CD4-positive, alpha-beta memory T cell (primary cell): ENCODE data around the gene GIMAP6. TPM values are rescaled to one million over a fixed set of nuclear protein-coding genes. Genes with fewer than 3 reads are reported as not detected.
A peak's percentile ranks its signal among the peaks of the same experiment; 100 is the strongest.

Source experiments
- CTCF ChIA-PET: fragments of 350-600 bp; sonication (Branson Sonifier 250); formaldehyde crosslinking; loops from one replicate; lab custom pipeline; 2021; ENCODE audit warnings: inconsistent platforms; ENCODE audit not compliant: partially characterized antibody; lab: Charles Lee
- POLR2A ChIA-PET: fragments of 350-600 bp; sonication (Branson Sonifier 250); formaldehyde crosslinking; loops from one replicate; lab custom pipeline; 2021; ENCODE audit not compliant: partially characterized antibody; lab: Charles Lee
- DNase-seq, 5 donors: peaks; one replicate each; pipeline versions ENCODE4 v3.0.0 to v3.0.0-alpha.2; 2020 to 2022; ENCODE audit warnings: mixed read lengths in 1 of 5
- H3K27ac ChIP-seq: one replicate; pipeline ENCODE4 v1.7.0; 2013; ENCODE audit warnings: low read depth, low read length
- H3K27me3 ChIP-seq: 2 replicates; pipeline ENCODE4 v1.7.0; 2013; ENCODE audit warnings: mild to moderate bottlenecking, low read length, moderate library complexity; ENCODE audit not compliant: insufficient read depth
- H3K36me3 ChIP-seq: 2 replicates; pipeline ENCODE4 v1.7.0; 2013; ENCODE audit warnings: mild to moderate bottlenecking, low read length, moderate library complexity; ENCODE audit not compliant: insufficient read depth
- H3K4me1 ChIP-seq: 2 replicates; pipeline ENCODE4 v1.7.0; 2013; ENCODE audit warnings: mild to moderate bottlenecking, low read length, moderate library complexity; ENCODE audit not compliant: insufficient read depth
- H3K4me3 ChIP-seq, 2 donors: one replicate each; pipeline ENCODE4 v1.7.0; 2013; ENCODE audit warnings: low read length in 2 of 2, mild to moderate bottlenecking in 1 of 2
- H3K9me3 ChIP-seq, 2 donors: one replicate each; pipeline ENCODE4 v1.7.0; 2013; ENCODE audit warnings: low read length in 2 of 2, control low read depth in 1 of 2; ENCODE audit not compliant: control insufficient read depth in 1 of 2
- H3K27ac Mint-ChIP-seq, 7 donors: one replicate each; pipeline ENCODE4 v1.8.0; 2020 to 2021; ENCODE audit warnings: mixed read lengths in 7 of 7, mild to moderate bottlenecking in 6 of 7, inconsistent platforms in 3 of 7, moderate library complexity in 3 of 7
- H3K27me3 Mint-ChIP-seq, 2 donors: one replicate each; pipeline ENCODE4 v1.8.0; 2020 to 2021; ENCODE audit warnings: mixed read lengths in 2 of 2
- H3K36me3 Mint-ChIP-seq, 2 donors: one replicate each; pipeline ENCODE4 v1.8.0; 2020 to 2021; ENCODE audit warnings: mixed read lengths in 2 of 2, inconsistent platforms in 1 of 2, mild to moderate bottlenecking in 1 of 2
- H3K4me1 Mint-ChIP-seq, 4 donors: one replicate each; pipeline ENCODE4 v1.8.0; 2020 to 2021; ENCODE audit warnings: mixed read lengths in 4 of 4, mild to moderate bottlenecking in 1 of 4
- H3K4me3 Mint-ChIP-seq, 8 donors: one replicate each; pipeline ENCODE4 v1.8.0; 2020 to 2021; ENCODE audit warnings: mixed read lengths in 8 of 8, mild to moderate bottlenecking in 7 of 8, moderate library complexity in 6 of 8, inconsistent platforms in 3 of 8
- H3K9me3 Mint-ChIP-seq, 8 donors: one replicate each; pipeline ENCODE4 v1.8.0; 2020 to 2021; ENCODE audit warnings: mixed read lengths in 8 of 8, mild to moderate bottlenecking in 5 of 8, inconsistent platforms in 3 of 8, moderate library complexity in 1 of 8
- intact Hi-C: fragments of 100-400 bp; cut with micrococcal nuclease; formaldehyde crosslinking; loops from one replicate; pipeline ENCODE4 v1.15.1; 2023
- polyA plus RNA-seq, 2 donors: library from polyadenylated mRNA; unstranded; fragments of 300-500 nt; fragmentation: Illumina TruSeq; gene quantifications; one replicate each; pipeline ENCODE4 v1.2.3, GENCODE V29; 2021
- total RNA-seq, 2 experiments: library from RNA; stranded (reverse); gene quantifications; one replicate each; pipeline ENCODE4 v1.2.3, GENCODE V29; 2021

The GIMAP6 gene
- total and polyA plus RNA-seq, 4 experiments from 2014 or later, result 115 to 173 (median 156) TPM

DNA sequence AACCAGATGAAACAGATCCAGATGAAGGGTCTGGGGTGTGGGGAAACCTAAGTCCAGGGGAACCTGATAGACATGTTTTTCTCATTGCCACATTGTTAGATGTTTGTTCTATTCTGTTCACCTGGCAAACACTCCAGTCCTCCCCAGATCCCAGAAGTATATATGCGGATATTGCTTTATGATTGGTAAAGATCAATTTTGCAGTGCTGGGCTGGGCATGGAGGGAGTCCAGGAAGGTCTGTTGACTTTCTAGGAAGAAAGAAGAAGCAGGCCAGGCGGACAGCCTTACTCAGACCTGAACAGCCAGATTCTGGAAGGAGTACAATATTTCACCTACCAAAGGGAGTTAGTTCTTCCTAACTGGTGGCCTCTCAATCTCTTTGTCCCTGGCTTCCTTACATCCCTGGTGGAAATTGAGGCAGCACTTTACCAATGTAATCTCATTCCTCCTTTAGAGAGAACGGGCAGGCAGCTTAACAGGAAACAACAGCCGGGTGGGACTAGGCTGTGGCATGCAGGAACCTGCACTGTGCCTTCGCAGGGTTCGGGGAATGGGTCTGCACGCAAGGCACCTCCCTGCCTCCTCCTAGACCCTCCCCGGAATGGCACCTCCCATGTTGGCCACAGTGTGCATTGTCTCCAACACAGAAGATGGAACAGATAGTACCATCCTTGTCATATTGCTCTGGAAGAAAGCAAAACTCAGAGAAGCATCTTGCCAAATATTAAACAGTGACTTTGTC, 930 bp downstream of the GIMAP6 start:
- H3K4me3 Mint-ChIP-seq, result peak overlapping the region; percentile 93 to 100 (median 98)
- Histone ChIP-seq H3K4me3 (peak overlapping the region; percentile 69 to 75), H3K9me3 (peaks cover 0 to 4% of the 10 kb centered on the region in 2 donors), H3K36me3 (peaks cover 37% of the 10 kb centered on the region), H3K27me3 (no peaks in the 10 kb centered on the region), H3K27ac (peak overlapping the region; percentile 64), H3K4me1 (peaks cover 85% of the 10 kb centered on the region)
- peaks cover 59 to 88% (median 73%) of the 10 kb centered on the region in 4 donors for H3K4me1 Mint-ChIP-seq
- ChIA-PET POLR2A (interaction anchor here (0.6 to 13.4 kb wide), 51 partner anchors 8 to 224 kb away, joined by 3 to 219 read pairs (median 7); partner anchors contain the start of genes GIMAP1, GIMAP2, GIMAP4 and GIMAP5), CTCF (interaction anchor here (0.9 to 4.6 kb wide), 15 partner anchors 16 to 226 kb away, joined by 3 to 27 read pairs (median 6); partner anchors contain the start of genes GIMAP1, GIMAP2 and GIMAP4)
- peaks cover 58 to 65% of the 10 kb centered on the region in 2 donors for H3K36me3 Mint-ChIP-seq
- intact Hi-C loops, result loop anchor here (1.0 to 5.0 kb wide), 8 partner anchors 10 to 183 kb away; partner anchors contain the start of genes GIMAP1, GIMAP2, GIMAP5 and GIMAP7
- H3K9me3 Mint-ChIP-seq, result peaks cover 0 to 56% (median 29%) of the 10 kb centered on the region in 8 donors
- peak; percentile 35 to 52 (median 47) for DNase-seq
- H3K27me3 Mint-ChIP-seq, result no peaks in the 10 kb centered on the region
- peak overlapping the region; percentile 81 to 99 (median 95) for H3K27ac Mint-ChIP-seq

DNA sequence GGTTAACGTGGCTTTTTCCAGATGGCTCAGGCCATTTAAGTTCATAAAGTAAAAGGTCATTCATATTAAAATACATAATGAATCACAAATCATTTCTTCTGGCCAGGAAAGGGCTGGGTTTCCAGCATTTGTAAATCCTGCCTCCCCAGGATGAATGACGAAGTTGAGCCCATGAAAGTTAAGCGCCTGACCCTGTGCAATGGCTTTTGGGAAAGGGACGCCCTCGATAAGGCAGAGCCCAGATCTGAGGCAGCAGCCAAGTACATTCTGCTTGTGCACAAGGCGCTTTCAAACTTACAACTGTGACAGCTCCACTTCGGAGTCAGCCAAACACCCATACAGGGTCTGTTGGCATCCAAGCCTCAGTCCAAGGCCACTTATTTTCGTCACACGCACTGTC, 2.8 kb downstream of the GIMAP6 start:
- H3K9me3 ChIP-seq, result peaks cover 0 to 4% of the 10 kb centered on the region in 2 donors
- H3K4me1 ChIP-seq, result peaks cover 79% of the 10 kb centered on the region
- ChIA-PET CTCF (interaction anchor here (1.3 to 4.6 kb wide), 7 partner anchors 17 to 180 kb away, joined by 3 to 27 read pairs (median 3); partner anchors contain the start of genes GIMAP4 and GIMAP7), POLR2A (interaction anchor here (1.0 to 13.4 kb wide), 22 partner anchors 8 to 179 kb away, joined by 3 to 219 read pairs (median 9); partner anchors contain the start of genes GIMAP1, GIMAP2, GIMAP4 and GIMAP5)
- no peak for DNase-seq
- H3K36me3 ChIP-seq, result peaks cover 37% of the 10 kb centered on the region
- peak overlapping the region; percentile 9 for H3K27ac ChIP-seq
- intact Hi-C loops, result no loop called here
- H3K4me3 ChIP-seq, result peak overlapping the region in 1 of 2 donors; percentile 7
- Mint-ChIP-seq H3K27ac (peak overlapping the region in 6 of 7 donors; percentile 23 to 81 (median 56)), H3K4me3 (peak overlapping the region in 6 of 8 donors; percentile 35 to 100 (median 95)), H3K9me3 (peaks cover 0 to 57% (median 33%) of the 10 kb centered on the region in 8 donors), H3K36me3 (peaks cover 74% of the 10 kb centered on the region in 2 donors), H3K4me1 (peaks cover 52 to 84% (median 69%) of the 10 kb centered on the region in 4 donors), H3K27me3 (no peaks in the 10 kb centered on the region)
- no peaks in the 10 kb centered on the region for H3K27me3 ChIP-seq

DNA sequence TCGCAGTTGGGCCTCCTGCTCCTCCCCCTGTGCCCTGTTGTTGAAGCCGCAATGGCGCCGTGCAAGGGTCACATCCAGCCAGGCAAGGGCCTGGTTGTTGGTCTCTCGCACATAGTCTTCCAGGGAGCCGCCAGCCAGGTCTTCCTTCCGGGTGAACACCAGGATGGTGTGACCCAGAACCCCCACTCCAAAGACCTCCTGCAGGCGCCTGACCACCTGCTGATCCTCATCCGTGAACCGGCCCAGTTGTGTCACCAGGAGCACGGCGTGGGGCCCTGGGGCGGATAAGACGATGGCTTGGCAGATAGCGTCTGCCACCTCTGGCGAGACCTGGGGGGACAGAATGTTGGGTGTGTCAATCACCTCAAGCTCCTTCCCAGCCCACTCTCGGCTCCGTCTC, 4.2 kb downstream of the GIMAP6 start:
- peaks cover 77 to 79% of the 10 kb centered on the region in 2 donors for H3K36me3 Mint-ChIP-seq
- H3K9me3 Mint-ChIP-seq, result peaks cover 0 to 57% (median 37%) of the 10 kb centered on the region in 8 donors
- intact Hi-C loops, result no loop called here
- Histone ChIP-seq H3K27ac (no peak overlapping the region), H3K9me3 (peaks cover 0 to 4% of the 10 kb centered on the region in 2 donors), H3K27me3 (no peaks in the 10 kb centered on the region), H3K36me3 (peaks cover 37% of the 10 kb centered on the region), H3K4me1 (peaks cover 71% of the 10 kb centered on the region), H3K4me3 (no peak overlapping the region)
- ChIA-PET CTCF (no interaction called here), POLR2A (interaction anchor here (1.0 to 13.4 kb wide), 13 partner anchors 8 to 177 kb away, joined by 3 to 219 read pairs (median 9); partner anchors contain the start of genes GIMAP1, GIMAP2, GIMAP4 and GIMAP7)
- H3K4me1 Mint-ChIP-seq, result peaks cover 54 to 81% (median 67%) of the 10 kb centered on the region in 4 donors
- no peak for DNase-seq
- H3K27me3 Mint-ChIP-seq, result no peaks in the 10 kb centered on the region
- H3K27ac Mint-ChIP-seq, result peak overlapping the region in 3 of 7 donors; percentile 54 to 85 (median 58)
- H3K4me3 Mint-ChIP-seq, result peak overlapping the region in 4 of 8 donors; percentile 18 to 59 (median 50)

DNA sequence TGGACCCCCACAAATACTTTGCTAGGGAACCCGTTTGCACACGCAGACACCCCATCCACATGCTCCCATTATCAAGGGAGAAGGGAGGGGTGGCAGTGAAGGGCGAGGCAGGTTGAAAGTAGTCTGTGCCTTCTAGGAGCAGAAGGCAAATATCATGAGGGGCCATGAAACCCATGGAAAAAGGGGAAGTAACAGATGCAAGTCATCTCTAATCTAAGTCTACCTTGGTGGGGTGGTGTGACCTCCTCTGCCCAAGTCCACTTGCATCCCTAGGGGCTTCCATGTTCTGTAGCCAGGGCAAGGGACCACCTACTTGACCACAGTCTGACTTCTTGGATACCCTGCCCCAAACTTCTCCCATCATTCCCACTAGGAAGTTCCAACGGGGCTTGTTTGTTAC, 5.5 kb downstream of the GIMAP6 start:
- ChIA-PET CTCF (no interaction called here), POLR2A (interaction anchor here (1.6 to 13.4 kb wide), 11 partner anchors 8 to 178 kb away, joined by 3 to 219 read pairs (median 43); partner anchors contain the start of genes GIMAP1, GIMAP4 and GIMAP8)
- Histone ChIP-seq H3K4me3 (peak overlapping the region in 1 of 2 donors; percentile 4), H3K27ac (no peak overlapping the region), H3K27me3 (no peaks in the 10 kb centered on the region), H3K36me3 (peaks cover 37% of the 10 kb centered on the region), H3K9me3 (peaks cover 0 to 4% of the 10 kb centered on the region in 2 donors), H3K4me1 (peaks cover 72% of the 10 kb centered on the region)
- DNase-seq, result no peak
- H3K27ac Mint-ChIP-seq, result peak overlapping the region in 5 of 7 donors; percentile 5 to 86 (median 75)
- peak overlapping the region in 5 of 8 donors; percentile 21 to 71 (median 52) for H3K4me3 Mint-ChIP-seq
- peaks cover 73 to 74% of the 10 kb centered on the region in 2 donors for H3K36me3 Mint-ChIP-seq
- H3K4me1 Mint-ChIP-seq, result peaks cover 51 to 79% (median 66%) of the 10 kb centered on the region in 4 donors
- intact Hi-C loops, result no loop called here
- H3K9me3 Mint-ChIP-seq, result peaks cover 0 to 57% (median 37%) of the 10 kb centered on the region in 8 donors
- no peaks in the 10 kb centered on the region for H3K27me3 Mint-ChIP-seq

DNA sequence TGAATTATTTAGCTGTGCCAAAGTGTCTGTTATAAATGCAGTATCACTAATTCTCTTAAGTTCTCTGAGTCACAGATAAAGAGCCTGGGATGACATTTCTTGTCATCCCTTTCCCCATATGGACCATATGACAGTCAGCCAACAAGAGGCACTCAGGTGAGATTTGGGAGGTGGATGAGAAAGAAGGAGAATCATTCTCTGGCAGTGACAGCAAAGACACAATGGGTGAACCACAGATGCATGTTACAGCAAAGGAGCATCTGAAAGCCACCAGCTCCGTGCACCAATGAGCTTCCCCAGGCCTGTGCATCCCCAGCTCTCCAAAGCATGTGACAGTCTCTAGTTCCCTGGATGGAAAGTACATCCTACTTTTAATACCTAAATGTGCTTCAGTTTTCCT, 10.8 kb downstream of the GIMAP6 start:
- peaks cover 25 to 40% of the 10 kb centered on the region in 2 donors for H3K36me3 Mint-ChIP-seq
- Histone ChIP-seq H3K27me3 (no peaks in the 10 kb centered on the region), H3K36me3 (no peaks in the 10 kb centered on the region), H3K9me3 (no peaks in the 10 kb centered on the region), H3K27ac (peak overlapping the region; percentile 11), H3K4me1 (peaks cover 44% of the 10 kb centered on the region), H3K4me3 (no peak overlapping the region)
- CTCF ChIA-PET, result interaction anchor here (1.2 to 2.8 kb wide), 3 partner anchors 8 to 172 kb away, joined by 5 to 13 read pairs (median 8); partner anchors contain the start of gene GIMAP4
- H3K27me3 Mint-ChIP-seq, result no peaks in the 10 kb centered on the region
- POLR2A ChIA-PET, result interaction anchor here (0.7 to 9.2 kb wide), 19 partner anchors 9 to 171 kb away, joined by 3 to 54 read pairs (median 7); partner anchors contain the start of genes GIMAP1, GIMAP2, GIMAP4 and GIMAP5
- DNase-seq, result no peak
- H3K27ac Mint-ChIP-seq, result peak overlapping the region; percentile 70 to 92 (median 86)
- H3K4me1 Mint-ChIP-seq, result peaks cover 47 to 67% (median 58%) of the 10 kb centered on the region in 4 donors
- peaks cover 2 to 36% (median 34%) of the 10 kb centered on the region in 8 donors for H3K9me3 Mint-ChIP-seq
- peak overlapping the region in 7 of 8 donors; percentile 21 to 63 (median 45) for H3K4me3 Mint-ChIP-seq
- intact Hi-C loops, result loop anchor here (1.0 to 5.0 kb wide), 2 partner anchors 10 to 39 kb away; no protein-coding TSS in a partner anchor

DNA sequence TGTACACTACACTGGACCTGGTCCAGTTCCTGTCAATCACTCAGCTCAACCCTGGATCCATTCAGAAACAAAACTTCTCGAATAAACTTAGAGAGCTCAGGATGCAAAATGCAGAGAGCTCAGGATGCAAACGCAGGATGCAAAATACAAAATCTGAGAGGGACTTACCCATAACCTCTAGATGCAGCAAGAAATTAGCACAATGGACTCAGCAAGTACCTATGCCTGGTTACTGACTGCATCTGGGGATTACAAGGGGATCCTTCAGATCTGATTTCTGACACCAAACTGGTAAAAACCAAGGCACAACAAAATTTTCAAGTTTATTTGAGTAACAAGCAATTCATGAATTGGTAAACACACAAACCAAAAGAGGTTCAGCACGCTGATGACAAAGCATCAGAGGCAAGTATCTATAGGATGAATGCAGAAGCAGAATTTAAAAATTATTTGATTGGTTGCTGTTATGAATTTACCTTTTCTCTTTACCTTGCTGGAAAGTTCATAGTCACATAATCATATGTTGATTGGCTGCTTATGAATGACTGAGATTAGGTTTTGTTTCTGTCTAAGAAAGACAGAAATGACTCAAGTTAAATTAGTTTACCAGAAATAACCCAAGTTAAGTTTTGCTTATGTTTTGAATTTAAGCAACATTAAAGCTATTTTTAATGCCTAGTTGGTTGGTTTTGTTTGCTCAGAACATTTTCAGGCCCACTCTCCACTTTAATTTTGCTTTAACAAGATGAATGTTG, 11.4 kb downstream of the GIMAP6 start:
- Mint-ChIP-seq H3K4me1 (peaks cover 42 to 61% (median 54%) of the 10 kb centered on the region in 4 donors), H3K9me3 (peaks cover 2 to 34% (median 29%) of the 10 kb centered on the region in 8 donors), H3K27ac (peak overlapping the region; percentile 70 to 92 (median 86)), H3K27me3 (no peaks in the 10 kb centered on the region), H3K4me3 (peak overlapping the region; percentile 2 to 63 (median 44)), H3K36me3 (peaks cover 19 to 34% of the 10 kb centered on the region in 2 donors)
- ChIA-PET CTCF (interaction anchor here (2.6 to 2.8 kb wide), 2 partner anchors 52 to 172 kb away, joined by 8 to 13 read pairs; partner anchors contain the start of gene GIMAP4), POLR2A (interaction anchor here (0.6 to 9.2 kb wide), 22 partner anchors 8 to 171 kb away, joined by 3 to 54 read pairs (median 6); partner anchors contain the start of genes GIMAP1, GIMAP2, GIMAP4 and GIMAP5)
- H3K27ac ChIP-seq, result no peak overlapping the region
- peaks cover 41% of the 10 kb centered on the region for H3K4me1 ChIP-seq
- no peak for DNase-seq
- no peaks in the 10 kb centered on the region for H3K27me3 ChIP-seq
- intact Hi-C loops, result loop anchor here (1.0 to 5.0 kb wide), 2 partner anchors 11 to 38 kb away; no protein-coding TSS in a partner anchor
- no peaks in the 10 kb centered on the region for H3K9me3 ChIP-seq
- H3K36me3 ChIP-seq, result no peaks in the 10 kb centered on the region
- no peak overlapping the region for H3K4me3 ChIP-seq
